Transverse colon (tissue), 4 donors: ENCODE results near the gene JAKMIP3. TPM values are rescaled to one million over a fixed set of nuclear protein-coding genes. Genes with fewer than 3 reads are reported as not detected.

Experiments used
- DNase-seq: peaks from one replicate; pipeline ENCODE4 v3.0.0-alpha.2; 2019
- H3K27ac ChIP-seq, 4 donors: fragments of 200-600 bp; sonication (generic); 2 replicates each; pipeline ENCODE4 v1.5.1; 2016 to 2018; ENCODE audit warnings: inconsistent platforms in 4 of 4
- H3K27me3 ChIP-seq: fragments of 200-600 bp; sonication (generic); 2 replicates; pipeline ENCODE4 v1.5.1; 2017; ENCODE audit warnings: inconsistent platforms
- H3K36me3 ChIP-seq, 4 donors: fragments of 200-600 bp; sonication (generic); 2 replicates each; pipeline ENCODE4 v1.5.1; 2017 to 2019; ENCODE audit warnings: inconsistent platforms in 4 of 4
- H3K4me1 ChIP-seq, 4 donors: fragments of 200-600 bp; sonication (generic); 2 replicates each; pipeline ENCODE4 v1.5.1; 2017 to 2020; ENCODE audit warnings: inconsistent platforms in 4 of 4
- H3K4me3 ChIP-seq, 4 donors: fragments of 200-600 bp; sonication (generic); 1 replicate in 1 of 4; 2 replicates in 3 of 4; pipeline versions ENCODE4 v1.5.1 to v1.6.1; 2017 to 2019; ENCODE audit warnings: inconsistent platforms in 4 of 4
- H3K9me3 ChIP-seq, 2 donors: fragments of 200-600 bp; sonication (generic); 2 replicates each; pipeline ENCODE4 v1.5.1; 2017 to 2019; ENCODE audit warnings: inconsistent platforms in 2 of 2
- CTCF ChIP-seq, 5 experiments: fragments of 200-600 bp in 3 of 5; fragments of 450-650 bp in 2 of 5; sonication (generic) in 3 of 5; IDR thresholded peaks; 1 replicate in 2 of 5; 2 replicates in 3 of 5; pipeline ENCODE4 v1.5.1; 2016 to 2017; ENCODE audit warnings: antibody characterized with exemption in 5 of 5, inconsistent platforms in 3 of 5, mild to moderate bottlenecking in 2 of 5, moderate library complexity in 1 of 5
- EP300 ChIP-seq: sonication (generic); formaldehyde crosslinking; IDR thresholded peaks from one replicate; pipeline ENCODE4 v1.6.1; 2017; ENCODE audit warnings: antibody characterized with exemption, low read depth
- POLR2A ChIP-seq: fragments of 450-650 bp; IDR thresholded peaks from one replicate; pipeline ENCODE4 v1.6.1; 2016; ENCODE audit warnings: antibody characterized with exemption, mild to moderate bottlenecking, moderate library complexity
- POLR2AphosphoS5 ChIP-seq, 3 donors: sonication (generic); formaldehyde crosslinking; IDR thresholded peaks; one replicate each; pipeline ENCODE4 v1.6.1; 2016; ENCODE audit warnings: antibody characterized with exemption in 3 of 3
- WGBS, 2 donors: methylation state at CpG; one replicate each; pipeline ENCODE4 v1.1.5; 2018; ENCODE audit warnings: low coverage in 1 of 2; 5-methylcytosine and 5-hydroxymethylcytosine counted together
- in situ Hi-C, 4 donors: fragments of 200-750 bp; cut with MboI; loops; one replicate each; pipeline versions ENCODE4 v1.15.0 to v1.15.1; 2017; ENCODE audit warnings: low sequenced_read_pairs in 3 of 4, low pct_ligation_motif_present in 1 of 4, low pct_unique_long_range_greater_than_20kb in 1 of 4
- intact Hi-C: fragments of 100-400 bp; cut with DNase I; formaldehyde crosslinking; loops from one replicate; pipeline ENCODE4 v1.15.1; 2023; ENCODE audit warnings: low total_unique reads
- total RNA-seq, 4 donors: library from RNA; depleted of rRNA; stranded (reverse); fragments of >200 nt; gene quantifications; one replicate each; pipeline ENCODE4 v1.1.0, GENCODE V29; 2016

JAKMIP3 gene
- total RNA-seq = 1 to 10 TPM in 1 of 4 donors, under 1 TPM in 3; 0.14 to 1.1 (median 0.28) TPM

GRCh38 chr10:132065491-132066105 is at the start of gene JAKMIP3:
Gene JAKMIP3, plus strand, starts transcription at chr10:132065946. Its CDS starts 38,863 bp downstream, at chr10:132104809.
- WGBS, 2 donors = 5% methylated on average over 18 of the region's 35 CpGs; no CpG with 5 or more reads in 1 of the 2 donors
- peak within 1 kb of the TSS; percentile 62 to 84 (median 82) for H3K27ac ChIP-seq

DNA sequence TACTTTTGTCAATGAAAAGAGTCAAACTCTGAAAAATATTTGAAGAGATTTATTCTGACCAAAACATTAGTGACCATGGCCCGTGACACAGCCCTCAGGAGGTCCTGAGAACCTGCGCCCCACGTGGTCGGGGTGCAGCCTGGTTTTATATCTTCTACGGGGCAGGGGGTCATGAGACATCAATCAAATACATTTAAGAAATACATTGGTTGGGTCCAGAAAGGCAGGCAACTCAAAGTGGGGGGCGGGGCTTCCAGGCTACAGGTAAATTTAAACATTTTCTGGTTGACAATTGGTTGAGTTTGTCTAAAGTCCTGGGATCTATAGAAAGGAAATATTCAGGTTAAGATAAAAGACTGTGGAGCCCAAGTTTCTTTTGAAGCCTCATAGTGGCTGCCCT is 49.2 kb upstream of the JAKMIP3 start:
- intact Hi-C loops (no loop called here), in situ Hi-C loops (no loop called here)
- TF ChIP-seq EP300 (no peak), CTCF (IDR thresholded peaks at IDR 0.05) (no peak), POLR2AphosphoS5 (IDR thresholded peaks at IDR 0.05) (no peak), POLR2A (no peak)
- no peaks in the 10 kb centered on the region for H3K4me1 ChIP-seq
- H3K36me3 ChIP-seq = no peaks in the 10 kb centered on the region
- DNase-seq = no peak
- 74 to 80% methylated on average over 1 to 6 of the region's 6 CpGs for WGBS, 2 donors
- no peak overlapping the region for H3K27ac ChIP-seq
- no peaks in the 10 kb centered on the region for H3K27me3 ChIP-seq
- no peak overlapping the region for H3K4me3 ChIP-seq
- no peaks in the 10 kb centered on the region for H3K9me3 ChIP-seq

More at GRCh38 chr10:132065491-132066105, at the start of gene JAKMIP3:
- H3K4me3 ChIP-seq = peak within 1 kb of the TSS; percentile 9 to 43 (median 30)
- peaks cover 0 to 12% (median 4%) of the 10 kb centered on the region in 4 donors for H3K4me1 ChIP-seq
- H3K9me3 ChIP-seq = no peaks in the 10 kb centered on the region
- H3K36me3 ChIP-seq = no peaks in the 10 kb centered on the region
- no peak for TF ChIP-seq CTCF (IDR thresholded peaks at IDR 0.05)
- TF ChIP-seq POLR2A = no peak
- no peak for TF ChIP-seq EP300
- no peak for TF ChIP-seq POLR2AphosphoS5 (IDR thresholded peaks at IDR 0.05)
- peaks cover 8% of the 10 kb centered on the region for H3K27me3 ChIP-seq
- intact Hi-C loops = no loop called here
- in situ Hi-C loops = no loop called here
- peak; percentile 32 for DNase-seq

- Histone ChIP-seq H3K27ac (no peak overlapping the region), H3K27me3 (peaks cover 3% of the 10 kb centered on the region), H3K4me1 (peaks cover 0 to 7% (median 2%) of the 10 kb centered on the region in 4 donors), H3K9me3 (no peaks in the 10 kb centered on the region), H3K4me3 (no peak overlapping the region), H3K36me3 (no peaks in the 10 kb centered on the region)
- 43 to 85% methylated on average over 3 to 5 of the region's 5 CpGs for WGBS, 2 donors
- intact Hi-C loops (no loop called here), in situ Hi-C loops (no loop called here)
- TF ChIP-seq CTCF (IDR thresholded peaks at IDR 0.05) = no peak
- TF ChIP-seq EP300 = no peak
- TF ChIP-seq POLR2AphosphoS5 (IDR thresholded peaks at IDR 0.05) = no peak
- TF ChIP-seq POLR2A = no peak
- DNase-seq = no peak
Observed at GRCh38 chr10:132018446-132018845, 47.3 kb upstream of the JAKMIP3 start.

- intact Hi-C loops = no loop called here
- Histone ChIP-seq H3K4me3 (no peak overlapping the region), H3K36me3 (no peaks in the 10 kb centered on the region), H3K4me1 (peaks cover 0 to 8% (median 3%) of the 10 kb centered on the region in 4 donors), H3K9me3 (no peaks in the 10 kb centered on the region), H3K27me3 (peaks cover 12% of the 10 kb centered on the region), H3K27ac (no peak overlapping the region)
- no peak for DNase-seq
- in situ Hi-C loops = no loop called here
- TF ChIP-seq CTCF (IDR thresholded peaks at IDR 0.05) (no peak), POLR2A (no peak), POLR2AphosphoS5 (IDR thresholded peaks at IDR 0.05) (no peak), EP300 (no peak)
- 85% methylated on average over 7 of the region's 7 CpGs; no CpG with 5 or more reads in 1 of the 2 donors for WGBS, 2 donors
Observed at GRCh38 chr10:132019366-132019765, 46.4 kb upstream of the JAKMIP3 start.
